OCI-LY1 (cell line): Measurements from ENCODE around the gene ASB11.

Experiments
- H2AFZ ChIP-seq: fragments of 200-600 bp; sonication (generic), shearing (Covaris generic); 2 replicates; pipeline ENCODE4 v1.6.0; 2014; ENCODE audit warnings: antibody characterized with exemption, mild to moderate bottlenecking, low read length
- H3F3A ChIP-seq: fragments of 200-600 bp; sonication (generic), shearing (Covaris generic); 2 replicates; pipeline ENCODE4 v1.6.0; 2014; ENCODE audit warnings: mild to moderate bottlenecking, antibody characterized with exemption, low read length, moderate library complexity; ENCODE audit not compliant: insufficient read depth
- H3K27ac ChIP-seq: fragments of 200-600 bp; sonication (generic); 2 replicates; pipeline ENCODE4 v1.5.1; 2014; ENCODE audit warnings: low read length, mixed run types, mild to moderate bottlenecking, low read depth; ENCODE audit not compliant: poor library complexity, severe bottlenecking
- H3K27me3 ChIP-seq: fragments of 200-600 bp; sonication (generic); 2 replicates; pipeline ENCODE4 v1.6.0; 2014; ENCODE audit warnings: antibody characterized with exemption, mild to moderate bottlenecking, low read length, moderate library complexity; ENCODE audit not compliant: insufficient read depth
- H3K36me3 ChIP-seq: fragments of 200-600 bp; sonication (generic); 2 replicates; pipeline ENCODE4 v1.6.1; 2014; ENCODE audit warnings: mild to moderate bottlenecking, antibody characterized with exemption, low read length, moderate library complexity, mixed read lengths; ENCODE audit not compliant: insufficient read depth
- H3K4me1 ChIP-seq: fragments of 200-600 bp; sonication (generic); 2 replicates; pipeline ENCODE4 v1.5.1; 2014; ENCODE audit warnings: mild to moderate bottlenecking, low read length, moderate library complexity; ENCODE audit not compliant: insufficient read depth, severe bottlenecking
- H3K4me2 ChIP-seq: fragments of 200-600 bp; sonication (generic), shearing (Covaris generic); 2 replicates; pipeline ENCODE4 v1.6.1; 2014; ENCODE audit warnings: low read length
- H3K4me3 ChIP-seq: fragments of 200-600 bp; sonication (generic); 2 replicates; pipeline ENCODE4 v1.5.1; 2014; ENCODE audit warnings: low read length, low read depth, mild to moderate bottlenecking, mixed read lengths; ENCODE audit not compliant: poor library complexity, severe bottlenecking
- H3K79me2 ChIP-seq: fragments of 200-600 bp; shearing (Covaris generic); 2 replicates; pipeline ENCODE4 v1.6.1; 2016; ENCODE audit warnings: mixed run types, low read length, mixed read lengths; ENCODE audit not compliant: insufficient read depth
- H3K9ac ChIP-seq: fragments of 200-600 bp; sonication (generic), shearing (Covaris generic); 2 replicates; pipeline ENCODE4 v1.6.1; 2014; ENCODE audit warnings: mild to moderate bottlenecking, low read length, mixed read lengths
- H3K9me2 ChIP-seq: fragments of 200-600 bp; sonication (generic), shearing (Covaris generic); 2 replicates; pipeline ENCODE4 v1.6.1; 2014; ENCODE audit warnings: low read depth, mild to moderate bottlenecking, low read length, mixed read lengths
- H3K9me3 ChIP-seq: fragments of 200-600 bp; shearing (Covaris generic); 2 replicates; pipeline ENCODE4 v1.6.1; 2014; ENCODE audit warnings: low read length, mixed read lengths
- H4K20me1 ChIP-seq: fragments of 200-600 bp; sonication (generic), shearing (Covaris generic); 2 replicates; pipeline ENCODE4 v1.6.0; 2016; ENCODE audit warnings: mild to moderate bottlenecking, low read length; ENCODE audit not compliant: insufficient read depth
- CTCF ChIP-seq: fragments of 200-600 bp; sonication (generic), shearing (Covaris generic); IDR thresholded peaks from 2 replicates; pipeline ENCODE4 v1.5.1; 2017; ENCODE audit warnings: mild to moderate bottlenecking, antibody characterized with exemption, low read length, moderate library complexity, mixed read lengths
- EZH2 ChIP-seq: fragments of 200-600 bp; sonication (generic), shearing (Covaris generic); IDR thresholded peaks from 2 replicates; pipeline ENCODE4 v1.8.0; 2017; ENCODE audit warnings: borderline replicate concordance, mixed run types, mild to moderate bottlenecking, antibody characterized with exemption, low read length, moderate library complexity, mixed read lengths

ASB11 gene

GRCh38 chrX:15315509-15315908 is at the start of gene ASB11:
TSS of gene ASB11 (minus strand) at chrX:15315640. CDS start at chrX:15315605, 35 bp downstream.
- Histone ChIP-seq H3K4me1 (no peaks in the 10 kb centered on the region), H3F3A (no peaks in the 10 kb centered on the region), H2AFZ (no peak within 1 kb of the TSS), H3K4me3 (no peak within 1 kb of the TSS), H3K79me2 (no peaks in the 10 kb centered on the region), H3K27me3 (no peaks in the 10 kb centered on the region), H3K36me3 (no peaks in the 10 kb centered on the region), H3K9ac (no peak within 1 kb of the TSS), H3K4me2 (no peak within 1 kb of the TSS), H4K20me1 (no peaks in the 10 kb centered on the region), H3K9me3 (no peaks in the 10 kb centered on the region), H3K9me2 (no peaks in the 10 kb centered on the region), H3K27ac (no peak within 1 kb of the TSS)
- TF ChIP-seq EZH2 (no peak), CTCF (no peak)

- Histone ChIP-seq H3K79me2 (no peaks in the 10 kb centered on the region), H4K20me1 (no peaks in the 10 kb centered on the region), H3K36me3 (no peaks in the 10 kb centered on the region), H3K9ac (no peak overlapping the region), H3K4me2 (no peak overlapping the region), H2AFZ (no peak overlapping the region), H3F3A (no peaks in the 10 kb centered on the region), H3K4me1 (no peaks in the 10 kb centered on the region), H3K9me3 (no peaks in the 10 kb centered on the region), H3K9me2 (no peaks in the 10 kb centered on the region), H3K27ac (no peak overlapping the region), H3K27me3 (no peaks in the 10 kb centered on the region), H3K4me3 (no peak overlapping the region)
- TF ChIP-seq EZH2 (no peak), CTCF (no peak)
Measured at GRCh38 chrX:15359701-15360100, 44.3 kb upstream of the ASB11 start.

- Histone ChIP-seq H2AFZ (no peak overlapping the region), H4K20me1 (no peaks in the 10 kb centered on the region), H3K27ac (no peak overlapping the region), H3F3A (no peaks in the 10 kb centered on the region), H3K9ac (no peak overlapping the region), H3K9me2 (no peaks in the 10 kb centered on the region), H3K36me3 (no peaks in the 10 kb centered on the region), H3K4me3 (no peak overlapping the region), H3K27me3 (no peaks in the 10 kb centered on the region), H3K9me3 (no peaks in the 10 kb centered on the region), H3K4me1 (no peaks in the 10 kb centered on the region), H3K79me2 (no peaks in the 10 kb centered on the region), H3K4me2 (no peak overlapping the region)
- no peak for TF ChIP-seq CTCF
Measured at GRCh38 chrX:15358533-15358932, 43.1 kb upstream of the ASB11 start.
